OCI-LY1 (cell line): Measurements from ENCODE around the gene LPIN1.

Experiments
- H2AFZ ChIP-seq: fragments of 200-600 bp; sonication (generic), shearing (Covaris generic); 2 replicates; pipeline ENCODE4 v1.6.0; 2014; ENCODE audit warnings: antibody characterized with exemption, mild to moderate bottlenecking, low read length
- H3F3A ChIP-seq: fragments of 200-600 bp; sonication (generic), shearing (Covaris generic); 2 replicates; pipeline ENCODE4 v1.6.0; 2014; ENCODE audit warnings: mild to moderate bottlenecking, antibody characterized with exemption, low read length, moderate library complexity; ENCODE audit not compliant: insufficient read depth
- H3K27ac ChIP-seq: fragments of 200-600 bp; sonication (generic); 2 replicates; pipeline ENCODE4 v1.5.1; 2014; ENCODE audit warnings: low read length, mixed run types, mild to moderate bottlenecking, low read depth; ENCODE audit not compliant: poor library complexity, severe bottlenecking
- H3K27me3 ChIP-seq: fragments of 200-600 bp; sonication (generic); 2 replicates; pipeline ENCODE4 v1.6.0; 2014; ENCODE audit warnings: antibody characterized with exemption, mild to moderate bottlenecking, low read length, moderate library complexity; ENCODE audit not compliant: insufficient read depth
- H3K36me3 ChIP-seq: fragments of 200-600 bp; sonication (generic); 2 replicates; pipeline ENCODE4 v1.6.1; 2014; ENCODE audit warnings: mild to moderate bottlenecking, antibody characterized with exemption, low read length, moderate library complexity, mixed read lengths; ENCODE audit not compliant: insufficient read depth
- H3K4me1 ChIP-seq: fragments of 200-600 bp; sonication (generic); 2 replicates; pipeline ENCODE4 v1.5.1; 2014; ENCODE audit warnings: mild to moderate bottlenecking, low read length, moderate library complexity; ENCODE audit not compliant: insufficient read depth, severe bottlenecking
- H3K4me2 ChIP-seq: fragments of 200-600 bp; sonication (generic), shearing (Covaris generic); 2 replicates; pipeline ENCODE4 v1.6.1; 2014; ENCODE audit warnings: low read length
- H3K4me3 ChIP-seq: fragments of 200-600 bp; sonication (generic); 2 replicates; pipeline ENCODE4 v1.5.1; 2014; ENCODE audit warnings: low read length, low read depth, mild to moderate bottlenecking, mixed read lengths; ENCODE audit not compliant: poor library complexity, severe bottlenecking
- H3K79me2 ChIP-seq: fragments of 200-600 bp; shearing (Covaris generic); 2 replicates; pipeline ENCODE4 v1.6.1; 2016; ENCODE audit warnings: mixed run types, low read length, mixed read lengths; ENCODE audit not compliant: insufficient read depth
- H3K9ac ChIP-seq: fragments of 200-600 bp; sonication (generic), shearing (Covaris generic); 2 replicates; pipeline ENCODE4 v1.6.1; 2014; ENCODE audit warnings: mild to moderate bottlenecking, low read length, mixed read lengths
- H3K9me2 ChIP-seq: fragments of 200-600 bp; sonication (generic), shearing (Covaris generic); 2 replicates; pipeline ENCODE4 v1.6.1; 2014; ENCODE audit warnings: low read depth, mild to moderate bottlenecking, low read length, mixed read lengths
- H3K9me3 ChIP-seq: fragments of 200-600 bp; shearing (Covaris generic); 2 replicates; pipeline ENCODE4 v1.6.1; 2014; ENCODE audit warnings: low read length, mixed read lengths
- H4K20me1 ChIP-seq: fragments of 200-600 bp; sonication (generic), shearing (Covaris generic); 2 replicates; pipeline ENCODE4 v1.6.0; 2016; ENCODE audit warnings: mild to moderate bottlenecking, low read length; ENCODE audit not compliant: insufficient read depth
- CTCF ChIP-seq: fragments of 200-600 bp; sonication (generic), shearing (Covaris generic); IDR thresholded peaks from 2 replicates; pipeline ENCODE4 v1.5.1; 2017; ENCODE audit warnings: mild to moderate bottlenecking, antibody characterized with exemption, low read length, moderate library complexity, mixed read lengths
- EZH2 ChIP-seq: fragments of 200-600 bp; sonication (generic), shearing (Covaris generic); IDR thresholded peaks from 2 replicates; pipeline ENCODE4 v1.8.0; 2017; ENCODE audit warnings: borderline replicate concordance, mixed run types, mild to moderate bottlenecking, antibody characterized with exemption, low read length, moderate library complexity, mixed read lengths

LPIN1 gene

GRCh38 chr2:11762799-11763461 lies 16.5 kb downstream of the LPIN1 start:
- H2AFZ ChIP-seq = no peak overlapping the region
- H3K4me3 ChIP-seq = no peak overlapping the region
- H3K9me2 ChIP-seq = no peaks in the 10 kb centered on the region
- H3K27me3 ChIP-seq = no peaks in the 10 kb centered on the region
- peaks cover 42% of the 10 kb centered on the region for H3K36me3 ChIP-seq
- peaks cover 9% of the 10 kb centered on the region for H3K4me1 ChIP-seq
- no peaks in the 10 kb centered on the region for H3F3A ChIP-seq
- H3K9me3 ChIP-seq = 0 out of 2 replicates have a peak, but pooled peaks cover 1% of the 10 kb centered on the region
- H3K79me2 ChIP-seq = peaks cover 16% of the 10 kb centered on the region; the same call in 1 of the 2 replicates
- H4K20me1 ChIP-seq = no peaks in the 10 kb centered on the region
- H3K4me2 ChIP-seq = no peak overlapping the region
- no peak overlapping the region for H3K27ac ChIP-seq
- TF ChIP-seq EZH2 (no peak), CTCF (no peak)
- H3K9ac ChIP-seq = no peak overlapping the region

GRCh38 chr2:11764359-11764758 lies 17.9 kb downstream of the LPIN1 start:
- peaks cover 9% of the 10 kb centered on the region for H3K4me1 ChIP-seq
- no peaks in the 10 kb centered on the region for H4K20me1 ChIP-seq
- TF ChIP-seq CTCF (no peak), EZH2 (no peak)
- H3K4me2 ChIP-seq = no peak overlapping the region
- H3K9me2 ChIP-seq = no peaks in the 10 kb centered on the region
- H2AFZ ChIP-seq = no peak overlapping the region
- no peaks in the 10 kb centered on the region for H3K27me3 ChIP-seq
- H3K79me2 ChIP-seq = 0 out of 2 replicates have a peak, but pooled peaks cover 6% of the 10 kb centered on the region
- no peak overlapping the region for H3K4me3 ChIP-seq
- H3K27ac ChIP-seq = no peak overlapping the region
- no peaks in the 10 kb centered on the region for H3K9me3 ChIP-seq
- peaks cover 45% of the 10 kb centered on the region for H3K36me3 ChIP-seq
- H3F3A ChIP-seq = no peaks in the 10 kb centered on the region
- no peak overlapping the region for H3K9ac ChIP-seq

- Histone ChIP-seq H2AFZ (no peak overlapping the region), H3K79me2 (0 out of 2 replicates have a peak, but pooled peaks cover 6% of the 10 kb centered on the region), H3F3A (no peaks in the 10 kb centered on the region), H3K36me3 (peaks cover 49% of the 10 kb centered on the region), H3K27me3 (no peaks in the 10 kb centered on the region), H3K9me3 (no peaks in the 10 kb centered on the region), H3K27ac (no peak overlapping the region), H3K4me1 (peaks cover 9% of the 10 kb centered on the region), H3K9me2 (no peaks in the 10 kb centered on the region), H4K20me1 (no peaks in the 10 kb centered on the region), H3K9ac (no peak overlapping the region), H3K4me2 (no peak overlapping the region), H3K4me3 (no peak overlapping the region)
- TF ChIP-seq CTCF (no peak), EZH2 (no peak)
These were observed 18.5 kb downstream of the LPIN1 start for GRCh38 chr2:11764920-11765319.
